OCI-LY1 (cell line): ENCODE measurements around the gene RBL2.

Source experiments
- H2AFZ ChIP-seq: fragments of 200-600 bp; sonication (generic), shearing (Covaris generic); 2 replicates; pipeline ENCODE4 v1.6.0; 2014; ENCODE audit warnings: antibody characterized with exemption, mild to moderate bottlenecking, low read length
- H3F3A ChIP-seq: fragments of 200-600 bp; sonication (generic), shearing (Covaris generic); 2 replicates; pipeline ENCODE4 v1.6.0; 2014; ENCODE audit warnings: mild to moderate bottlenecking, antibody characterized with exemption, low read length, moderate library complexity; ENCODE audit not compliant: insufficient read depth
- H3K27ac ChIP-seq: fragments of 200-600 bp; sonication (generic); 2 replicates; pipeline ENCODE4 v1.5.1; 2014; ENCODE audit warnings: low read length, mixed run types, mild to moderate bottlenecking, low read depth; ENCODE audit not compliant: poor library complexity, severe bottlenecking
- H3K27me3 ChIP-seq: fragments of 200-600 bp; sonication (generic); 2 replicates; pipeline ENCODE4 v1.6.0; 2014; ENCODE audit warnings: antibody characterized with exemption, mild to moderate bottlenecking, low read length, moderate library complexity; ENCODE audit not compliant: insufficient read depth
- H3K36me3 ChIP-seq: fragments of 200-600 bp; sonication (generic); 2 replicates; pipeline ENCODE4 v1.6.1; 2014; ENCODE audit warnings: mild to moderate bottlenecking, antibody characterized with exemption, low read length, moderate library complexity, mixed read lengths; ENCODE audit not compliant: insufficient read depth
- H3K4me1 ChIP-seq: fragments of 200-600 bp; sonication (generic); 2 replicates; pipeline ENCODE4 v1.5.1; 2014; ENCODE audit warnings: mild to moderate bottlenecking, low read length, moderate library complexity; ENCODE audit not compliant: insufficient read depth, severe bottlenecking
- H3K4me2 ChIP-seq: fragments of 200-600 bp; sonication (generic), shearing (Covaris generic); 2 replicates; pipeline ENCODE4 v1.6.1; 2014; ENCODE audit warnings: low read length
- H3K4me3 ChIP-seq: fragments of 200-600 bp; sonication (generic); 2 replicates; pipeline ENCODE4 v1.5.1; 2014; ENCODE audit warnings: low read length, low read depth, mild to moderate bottlenecking, mixed read lengths; ENCODE audit not compliant: poor library complexity, severe bottlenecking
- H3K79me2 ChIP-seq: fragments of 200-600 bp; shearing (Covaris generic); 2 replicates; pipeline ENCODE4 v1.6.1; 2016; ENCODE audit warnings: mixed run types, low read length, mixed read lengths; ENCODE audit not compliant: insufficient read depth
- H3K9ac ChIP-seq: fragments of 200-600 bp; sonication (generic), shearing (Covaris generic); 2 replicates; pipeline ENCODE4 v1.6.1; 2014; ENCODE audit warnings: mild to moderate bottlenecking, low read length, mixed read lengths
- H3K9me2 ChIP-seq: fragments of 200-600 bp; sonication (generic), shearing (Covaris generic); 2 replicates; pipeline ENCODE4 v1.6.1; 2014; ENCODE audit warnings: low read depth, mild to moderate bottlenecking, low read length, mixed read lengths
- H3K9me3 ChIP-seq: fragments of 200-600 bp; shearing (Covaris generic); 2 replicates; pipeline ENCODE4 v1.6.1; 2014; ENCODE audit warnings: low read length, mixed read lengths
- H4K20me1 ChIP-seq: fragments of 200-600 bp; sonication (generic), shearing (Covaris generic); 2 replicates; pipeline ENCODE4 v1.6.0; 2016; ENCODE audit warnings: mild to moderate bottlenecking, low read length; ENCODE audit not compliant: insufficient read depth
- CTCF ChIP-seq: fragments of 200-600 bp; sonication (generic), shearing (Covaris generic); IDR thresholded peaks from 2 replicates; pipeline ENCODE4 v1.5.1; 2017; ENCODE audit warnings: mild to moderate bottlenecking, antibody characterized with exemption, low read length, moderate library complexity, mixed read lengths
- EZH2 ChIP-seq: fragments of 200-600 bp; sonication (generic), shearing (Covaris generic); IDR thresholded peaks from 2 replicates; pipeline ENCODE4 v1.8.0; 2017; ENCODE audit warnings: borderline replicate concordance, mixed run types, mild to moderate bottlenecking, antibody characterized with exemption, low read length, moderate library complexity, mixed read lengths

Gene RBL2

GRCh38 chr16:53518550-53519416 lies 84.5 kb downstream of the RBL2 start:
- Histone ChIP-seq H3K27me3 (no peaks in the 10 kb centered on the region), H3K4me2 (no peak overlapping the region; the same call in 1 of the 2 replicates), H3K9me3 (no peaks in the 10 kb centered on the region), H3K9me2 (no peaks in the 10 kb centered on the region), H3K27ac (no peak overlapping the region), H3F3A (no peaks in the 10 kb centered on the region), H2AFZ (no peak overlapping the region), H3K79me2 (no peaks in the 10 kb centered on the region), H3K4me1 (peaks cover 8% of the 10 kb centered on the region), H3K9ac (no peak overlapping the region), H3K4me3 (no peak overlapping the region), H3K36me3 (no peaks in the 10 kb centered on the region), H4K20me1 (no peaks in the 10 kb centered on the region)
- TF ChIP-seq EZH2 (no peak), CTCF (no peak)

- H3K36me3 ChIP-seq, result no peaks in the 10 kb centered on the region
- no peaks in the 10 kb centered on the region for H3F3A ChIP-seq
- no peaks in the 10 kb centered on the region for H3K79me2 ChIP-seq
- H4K20me1 ChIP-seq, result no peaks in the 10 kb centered on the region
- no peaks in the 10 kb centered on the region for H3K9me3 ChIP-seq
- no peak overlapping the region for H3K9ac ChIP-seq
- H2AFZ ChIP-seq, result no peak overlapping the region
- TF ChIP-seq CTCF, result no peak
- TF ChIP-seq EZH2, result no peak
- H3K4me3 ChIP-seq, result no peak overlapping the region
- H3K4me2 ChIP-seq, result no peak overlapping the region
- no peaks in the 10 kb centered on the region for H3K9me2 ChIP-seq
- no peak overlapping the region for H3K27ac ChIP-seq
- H3K27me3 ChIP-seq, result no peaks in the 10 kb centered on the region
- peaks cover 8% of the 10 kb centered on the region for H3K4me1 ChIP-seq
Measured at GRCh38 chr16:53519417-53520091, 85.3 kb downstream of the RBL2 start.

GRCh38 chr16:53523126-53523804 lies 89.0 kb downstream of the RBL2 start:
- Histone ChIP-seq H3K9me2 (no peaks in the 10 kb centered on the region), H3K27ac (no peak overlapping the region), H2AFZ (no peak overlapping the region), H4K20me1 (no peaks in the 10 kb centered on the region), H3K4me1 (peaks cover 8% of the 10 kb centered on the region), H3K9ac (no peak overlapping the region), H3K4me2 (no peak overlapping the region), H3K4me3 (no peak overlapping the region), H3K36me3 (no peaks in the 10 kb centered on the region), H3K79me2 (no peaks in the 10 kb centered on the region), H3K27me3 (0 out of 2 replicates have a peak, but pooled peaks cover 5% of the 10 kb centered on the region), H3K9me3 (no peaks in the 10 kb centered on the region), H3F3A (no peaks in the 10 kb centered on the region)
- TF ChIP-seq CTCF, result no peak
- TF ChIP-seq EZH2, result no peak
